Amygdala (tissue), 56 donors: ENCODE data around the gene KRTCAP3.
A peak's percentile ranks its signal among the peaks of the same experiment; 100 is the strongest.

Source experiments
- DNase-seq, 56 donors: peaks; one replicate each; lab custom pipeline; 2025; lab: John Stamatoyannopoulos, UW

KRTCAP3 gene

DNA sequence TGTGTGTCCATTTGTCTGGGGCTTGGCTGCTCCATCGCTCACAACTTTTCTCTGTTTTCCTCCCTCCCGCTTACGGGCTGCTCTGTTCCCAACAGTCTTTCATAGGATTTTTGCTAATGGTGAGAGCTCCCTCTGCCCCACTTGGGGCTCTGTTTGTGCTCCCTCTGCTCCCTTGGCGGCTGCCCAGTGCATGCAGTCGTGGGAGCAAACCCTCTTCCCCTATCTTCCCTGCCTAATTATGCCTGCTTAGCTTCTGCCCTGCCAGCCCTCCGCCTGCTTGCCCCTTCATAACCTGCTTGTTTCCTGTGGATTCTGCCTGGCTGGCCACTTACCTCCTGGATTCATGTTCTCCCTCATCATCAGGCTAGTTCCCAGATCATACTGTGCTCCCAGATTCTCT, 6.6 kb upstream of the KRTCAP3 start:
- no peak for DNase-seq

DNA sequence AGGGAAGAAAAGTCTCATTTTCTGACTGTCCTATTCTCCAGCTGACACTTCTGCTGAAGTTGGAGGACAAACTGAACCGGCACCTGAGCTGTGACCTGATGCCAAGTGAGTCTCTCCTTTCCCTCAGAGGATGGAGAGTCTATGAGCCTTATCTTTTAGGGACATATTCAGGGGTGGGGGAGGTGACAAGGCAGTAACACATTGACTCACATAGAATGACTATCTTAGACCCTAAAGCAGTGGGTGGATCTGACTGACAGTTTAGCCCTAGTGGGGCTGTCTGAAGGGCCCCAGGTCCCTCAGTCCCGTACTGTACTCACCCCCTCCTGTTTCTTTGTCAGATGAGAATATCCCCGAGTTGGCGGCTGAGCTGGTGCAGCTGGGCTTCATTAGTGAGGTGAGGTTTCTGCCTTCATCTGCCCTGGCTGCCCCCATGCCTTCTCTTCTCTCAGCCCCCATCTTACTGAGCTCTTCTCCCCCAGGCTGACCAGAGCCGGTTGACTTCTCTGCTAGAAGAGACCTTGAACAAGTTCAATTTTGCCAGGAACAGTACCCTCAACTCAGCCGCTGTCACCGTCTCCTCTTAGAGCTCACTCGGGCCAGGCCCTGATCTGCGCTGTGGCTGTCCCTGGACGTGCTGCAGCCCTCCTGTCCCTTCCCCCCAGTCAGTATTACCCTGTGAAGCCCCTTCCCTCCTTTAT, 805 bp upstream of the KRTCAP3 start:
- DNase-seq = no peak

DNA sequence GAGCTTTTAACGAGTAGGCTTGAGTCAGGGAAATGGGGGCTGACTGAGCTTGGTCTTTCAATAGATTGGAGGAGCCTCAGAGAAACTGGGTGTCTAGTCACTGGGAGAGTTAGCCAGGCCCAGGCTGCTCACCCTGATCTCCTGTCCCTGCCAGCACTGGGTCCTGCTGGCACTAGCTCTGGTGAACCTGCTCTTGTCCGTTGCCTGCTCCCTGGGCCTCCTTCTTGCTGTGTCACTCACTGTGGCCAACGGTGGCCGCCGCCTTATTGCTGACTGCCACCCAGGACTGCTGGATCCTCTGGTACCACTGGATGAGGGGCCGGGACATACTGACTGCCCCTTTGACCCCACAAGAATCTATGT, 720 bp downstream of the KRTCAP3 start:
- DNase-seq = no peak

DNA sequence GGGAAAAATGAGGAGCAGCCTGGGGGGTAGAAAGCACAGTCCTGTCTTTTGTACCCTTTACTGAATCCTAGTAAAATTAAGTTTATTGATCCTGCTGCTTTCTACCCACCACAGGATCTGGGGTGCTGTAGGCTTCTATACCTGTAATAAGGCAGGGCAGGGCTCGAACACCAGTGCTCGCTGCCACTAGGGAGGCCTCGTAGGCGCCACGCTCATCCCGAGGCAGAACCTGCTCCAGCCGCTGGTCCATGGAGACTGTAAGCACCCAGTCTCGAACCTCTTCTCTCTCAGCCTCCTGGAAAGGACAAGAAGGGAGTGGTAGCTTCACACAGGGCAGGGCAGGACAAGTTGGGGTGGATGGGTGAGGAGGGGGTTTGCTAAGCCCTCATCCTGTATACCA, 3.0 kb downstream of the KRTCAP3 start:
- no peak for DNase-seq

DNA sequence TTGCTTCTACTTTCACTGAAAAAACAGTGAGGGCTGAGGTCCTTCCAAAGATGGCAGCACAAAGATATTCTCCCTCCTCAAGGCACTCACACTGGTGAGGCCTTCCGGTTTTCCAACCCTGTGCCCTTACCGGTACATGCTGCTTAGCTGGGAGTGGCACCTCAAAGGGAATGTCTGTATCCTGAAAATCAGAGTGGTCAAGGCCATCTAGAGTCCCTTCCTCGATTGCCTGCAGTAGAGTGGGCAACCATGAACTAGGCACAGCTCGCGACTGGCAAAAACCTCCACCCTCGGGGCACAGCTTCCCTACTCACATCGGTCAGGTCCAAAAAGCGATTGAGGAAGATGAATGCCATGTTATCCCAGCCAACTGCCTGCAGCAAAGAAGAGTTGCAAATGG, 3.4 kb downstream of the KRTCAP3 start:
- no peak for DNase-seq

DNA sequence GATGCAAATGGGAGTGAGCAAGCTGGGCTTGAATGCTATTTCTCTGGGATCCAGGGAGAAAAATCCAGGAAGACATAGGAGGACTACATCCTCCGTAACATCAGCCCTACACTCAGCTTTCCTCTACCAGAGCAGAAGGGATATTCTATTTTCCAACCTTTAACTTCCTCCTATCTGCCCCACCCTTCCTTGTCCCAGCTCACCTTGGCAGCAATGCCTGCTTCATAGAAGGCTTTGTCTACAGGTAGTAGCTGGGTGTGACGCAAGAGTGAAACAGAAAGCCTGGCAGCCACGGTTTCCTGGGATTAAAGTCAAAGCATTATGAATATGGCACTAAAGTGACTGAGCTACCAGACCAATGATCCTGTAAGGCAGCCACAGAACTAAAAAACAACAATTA, 3.9 kb downstream of the KRTCAP3 start:
- DNase-seq = no peak

DNA sequence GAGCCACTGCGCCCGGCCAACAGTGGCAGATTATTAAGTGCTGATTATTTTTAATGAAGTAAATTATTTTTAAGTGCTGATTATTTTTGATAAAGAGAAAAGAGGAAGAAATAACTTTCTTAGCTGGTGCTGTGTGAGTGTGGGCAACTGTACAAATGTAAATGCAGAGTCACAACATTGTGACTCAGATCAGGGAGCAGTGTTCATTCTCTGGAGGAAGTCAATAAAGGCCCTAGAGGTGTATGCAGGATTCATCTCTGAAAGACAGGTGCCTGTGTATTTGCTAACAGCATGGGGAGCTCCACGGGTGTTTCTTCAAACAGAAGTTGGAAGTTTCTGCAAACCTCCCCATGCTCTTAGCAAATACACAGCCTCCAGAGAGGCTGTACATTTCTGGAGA, 6.2 kb downstream of the KRTCAP3 start:
- DNase-seq = no peak

DNA sequence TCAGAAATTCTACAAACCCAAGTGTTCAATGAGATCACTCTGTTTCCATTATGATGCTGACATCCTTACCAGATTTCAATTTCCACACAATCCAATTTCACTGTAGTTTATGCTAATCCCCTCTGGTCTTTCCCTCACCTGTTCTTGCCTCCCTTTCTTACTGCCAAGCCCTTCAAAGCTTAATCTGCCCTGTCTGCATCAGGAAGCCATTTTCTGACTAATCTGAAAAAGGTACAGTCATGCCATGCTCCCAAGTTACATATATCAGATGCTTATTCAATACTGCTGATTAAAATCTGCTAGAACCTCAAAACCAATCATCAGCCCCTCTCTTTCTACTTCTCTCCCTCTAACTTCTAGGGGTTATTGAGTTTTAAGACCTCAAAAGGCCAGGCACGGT, 8.9 kb downstream of the KRTCAP3 start:
- DNase-seq = no peak

DNA sequence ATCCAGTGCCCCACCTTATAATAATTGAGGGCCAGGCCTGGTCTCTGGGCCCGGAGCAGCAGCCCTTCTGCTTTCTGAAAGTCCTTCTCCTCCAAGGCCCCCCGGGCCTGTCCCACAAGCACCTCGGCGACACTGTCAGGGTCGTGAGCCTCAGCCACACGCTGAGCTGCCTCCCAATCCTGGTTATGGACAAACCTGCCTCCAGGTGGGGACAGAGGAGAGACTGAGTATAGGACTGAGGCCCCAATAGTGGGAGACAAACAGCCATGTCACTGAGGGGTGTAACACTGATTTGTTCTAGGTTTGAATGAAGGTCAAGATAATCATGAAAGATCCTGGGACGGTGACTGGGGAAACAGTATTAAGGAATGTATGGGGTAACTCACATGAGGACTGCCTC, 11.8 kb downstream of the KRTCAP3 start:
- no peak for DNase-seq

DNA sequence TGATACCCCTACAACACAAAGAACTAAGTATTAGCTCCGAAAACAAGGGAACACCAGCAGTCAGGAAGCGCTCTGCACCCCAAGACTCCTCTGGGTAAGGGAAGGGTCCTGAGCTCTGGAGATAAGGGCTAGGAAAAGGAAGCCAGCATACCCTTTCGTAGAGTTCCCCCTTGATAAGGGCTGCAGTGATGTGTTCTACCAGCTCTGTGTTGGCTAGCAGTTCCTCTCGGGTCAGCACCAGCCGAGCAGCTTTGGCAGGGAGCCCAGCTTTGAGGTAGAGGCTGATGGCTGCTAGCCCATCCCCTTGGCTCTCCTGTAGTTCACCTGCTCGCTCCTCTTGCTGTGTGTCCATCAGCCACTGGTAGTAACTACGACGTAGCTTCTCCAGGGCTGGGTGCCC, 18.9 kb downstream of the KRTCAP3 start:
- no peak for DNase-seq

DNA sequence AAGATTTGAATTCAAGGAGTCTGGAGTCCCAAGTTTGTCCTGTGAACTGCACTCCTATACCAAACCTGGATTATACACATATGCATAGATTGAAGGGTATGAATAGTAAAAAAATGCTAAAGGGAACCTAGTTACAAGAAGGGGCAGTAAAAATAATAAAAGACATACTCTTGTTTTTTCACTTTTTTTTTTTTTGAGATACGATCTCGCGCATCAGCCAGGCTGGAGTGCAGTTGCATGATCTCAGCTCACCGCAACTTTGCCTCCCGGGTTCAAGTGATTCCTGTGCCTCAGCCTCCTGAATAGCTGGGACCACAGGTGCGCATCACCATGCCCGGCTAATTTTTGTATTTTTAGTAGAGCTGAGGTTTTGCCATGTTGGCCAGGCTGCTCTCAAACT, 22.3 kb downstream of the KRTCAP3 start:
- DNase-seq = no peak

DNA sequence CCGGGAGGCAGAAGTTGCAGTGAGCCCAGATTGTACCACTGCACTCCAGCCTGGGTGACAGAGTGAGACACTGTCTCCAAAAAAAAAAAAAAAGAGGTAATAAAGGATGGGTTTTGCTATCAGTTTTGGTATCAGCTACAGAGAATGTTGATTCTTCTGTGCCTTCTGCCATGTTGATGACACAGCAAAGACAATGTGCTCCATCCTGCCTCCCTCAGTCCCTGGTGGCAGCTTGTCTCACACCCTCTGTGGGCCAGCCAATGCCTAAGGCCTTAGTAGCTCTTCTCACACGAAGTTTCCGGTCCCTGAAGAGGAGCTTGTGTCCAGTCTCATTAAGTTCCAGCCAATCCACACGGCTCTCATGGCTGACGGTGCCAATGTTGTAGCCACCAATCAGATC, 29.8 kb downstream of the KRTCAP3 start:
- no peak for DNase-seq

DNA sequence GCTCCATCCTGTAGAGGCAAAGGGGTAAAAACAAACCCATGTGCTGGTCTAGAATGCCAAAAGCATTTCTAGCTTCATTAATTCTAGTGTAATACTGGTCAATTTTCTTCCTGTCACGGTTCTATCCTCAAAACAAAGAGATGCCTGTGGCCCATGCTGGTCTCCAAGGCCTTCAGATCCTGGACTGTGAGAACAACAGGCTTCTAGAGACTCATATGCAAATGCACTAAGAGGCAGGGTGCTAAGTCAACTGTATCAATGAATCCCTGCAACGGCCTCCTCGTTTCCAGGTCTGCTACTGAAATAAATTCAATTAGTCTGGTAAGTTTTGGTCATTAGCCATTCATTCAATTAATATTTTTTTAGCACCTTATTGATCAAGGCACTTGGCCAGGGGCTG, 43.3 kb downstream of the KRTCAP3 start:
- peak in 3 of 56 donors; percentile 6 to 33 (median 6) for DNase-seq

DNA sequence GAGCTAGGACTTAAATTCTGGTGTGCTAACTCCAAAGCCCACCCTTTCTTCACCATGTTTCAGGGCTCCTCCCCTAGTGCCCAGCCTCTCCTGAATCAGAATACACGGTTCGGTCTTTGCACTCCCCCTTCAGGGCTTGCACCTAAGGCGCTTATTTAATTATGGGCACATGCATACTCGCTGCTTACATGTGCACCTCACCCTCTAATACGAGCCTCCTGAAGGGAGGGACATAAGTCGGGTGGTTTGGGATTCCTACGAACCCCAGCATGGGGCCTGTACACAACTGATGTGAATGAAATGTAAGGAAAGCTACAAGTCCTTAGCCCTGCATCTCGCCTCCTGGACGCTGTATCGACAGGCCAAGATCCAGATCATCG, 46.9 kb downstream of the KRTCAP3 start:
- peak in 2 of 56 donors; percentile 42 for DNase-seq

DNA sequence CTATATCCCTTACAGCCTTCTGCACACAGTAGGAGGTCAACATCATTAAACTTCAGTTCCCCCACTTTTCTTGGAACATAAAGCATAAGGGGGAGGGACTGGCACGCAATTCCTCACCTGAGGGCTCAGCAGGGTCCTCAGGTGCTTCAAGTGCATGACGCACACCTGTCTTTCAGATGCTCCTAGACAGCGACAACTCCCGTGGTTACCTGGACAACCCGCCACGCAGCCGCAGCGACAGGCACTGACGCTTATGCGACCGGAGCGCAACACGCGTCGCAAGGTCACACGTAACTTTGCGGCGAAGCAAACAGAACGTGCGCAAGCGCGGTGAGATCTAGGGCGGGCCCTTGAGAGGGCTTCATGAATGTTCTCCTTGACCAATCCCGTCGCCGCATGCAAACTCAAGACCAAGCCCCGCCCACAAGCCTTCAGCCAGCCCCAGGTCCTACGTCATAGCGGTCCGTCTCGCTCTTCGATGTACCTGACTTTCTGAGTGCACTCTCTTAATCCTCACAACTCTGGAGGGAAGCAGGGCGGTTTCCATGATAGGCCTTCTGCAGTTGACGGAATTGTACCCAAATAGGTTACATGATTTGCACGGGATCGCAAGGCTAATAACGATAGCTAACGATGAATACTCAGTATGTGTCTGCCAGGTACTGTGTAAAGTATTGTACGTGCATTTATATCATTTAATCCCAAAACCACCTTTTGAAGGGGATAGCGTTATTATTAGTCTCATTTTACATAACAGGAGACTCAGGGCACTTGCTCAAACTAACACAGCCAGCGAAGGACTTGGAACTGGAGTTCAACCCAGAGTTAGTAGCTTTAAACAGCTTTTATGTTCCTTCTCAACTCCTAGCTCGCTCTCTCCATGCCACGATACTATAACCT, 47.6 kb downstream of the KRTCAP3 start, which contains the start of gene IFT172:
TSS of gene IFT172 (minus strand) at position 246 of the 900 bp plus-strand sequence. CDS start at position 156, 90 bp downstream.
- peak; percentile 42 to 99 (median 96) for DNase-seq

DNA sequence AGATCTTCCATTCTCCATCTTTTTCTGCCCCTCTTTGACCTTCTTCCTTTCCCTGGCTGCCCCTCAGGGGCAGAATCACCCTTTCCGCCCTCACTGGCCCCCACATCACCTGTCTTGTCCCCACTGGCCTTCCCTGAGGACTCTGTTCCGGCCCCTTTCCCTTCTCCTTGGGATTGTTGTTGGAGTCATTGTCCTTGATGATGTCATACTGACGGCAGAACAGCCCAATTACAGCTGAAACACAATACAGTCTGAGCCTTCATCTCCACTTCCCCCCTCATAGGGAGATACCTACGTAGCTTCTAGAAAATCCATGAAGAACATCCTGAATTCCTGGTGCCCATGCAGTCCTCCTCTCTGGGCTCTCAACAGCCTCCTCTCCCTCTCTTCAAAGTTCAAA, 50.4 kb downstream of the KRTCAP3 start:
- no peak for DNase-seq

DNA sequence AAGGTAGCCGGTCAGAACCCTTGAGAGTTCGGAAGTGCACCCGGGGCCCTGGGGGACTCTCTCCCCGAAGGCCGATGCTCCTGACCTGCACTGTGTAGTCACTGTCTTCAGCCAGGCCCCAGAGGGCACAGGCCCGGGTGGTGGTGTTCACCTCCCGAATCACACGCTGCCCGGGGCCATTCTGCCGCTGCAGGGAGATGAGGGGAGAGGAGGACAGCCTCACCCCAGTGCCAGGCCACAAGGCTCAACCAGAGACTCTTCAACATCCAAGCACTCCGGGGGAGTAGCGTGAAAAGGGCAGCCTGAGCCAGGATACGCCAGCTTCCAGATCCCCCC, 51.7 kb downstream of the KRTCAP3 start:
- DNase-seq = no peak
